ENCODE results near the gene SH3BP5L.
A peak's percentile ranks its signal among the peaks of the same experiment; 100 is the strongest.

SH3BP5L gene

DNA sequence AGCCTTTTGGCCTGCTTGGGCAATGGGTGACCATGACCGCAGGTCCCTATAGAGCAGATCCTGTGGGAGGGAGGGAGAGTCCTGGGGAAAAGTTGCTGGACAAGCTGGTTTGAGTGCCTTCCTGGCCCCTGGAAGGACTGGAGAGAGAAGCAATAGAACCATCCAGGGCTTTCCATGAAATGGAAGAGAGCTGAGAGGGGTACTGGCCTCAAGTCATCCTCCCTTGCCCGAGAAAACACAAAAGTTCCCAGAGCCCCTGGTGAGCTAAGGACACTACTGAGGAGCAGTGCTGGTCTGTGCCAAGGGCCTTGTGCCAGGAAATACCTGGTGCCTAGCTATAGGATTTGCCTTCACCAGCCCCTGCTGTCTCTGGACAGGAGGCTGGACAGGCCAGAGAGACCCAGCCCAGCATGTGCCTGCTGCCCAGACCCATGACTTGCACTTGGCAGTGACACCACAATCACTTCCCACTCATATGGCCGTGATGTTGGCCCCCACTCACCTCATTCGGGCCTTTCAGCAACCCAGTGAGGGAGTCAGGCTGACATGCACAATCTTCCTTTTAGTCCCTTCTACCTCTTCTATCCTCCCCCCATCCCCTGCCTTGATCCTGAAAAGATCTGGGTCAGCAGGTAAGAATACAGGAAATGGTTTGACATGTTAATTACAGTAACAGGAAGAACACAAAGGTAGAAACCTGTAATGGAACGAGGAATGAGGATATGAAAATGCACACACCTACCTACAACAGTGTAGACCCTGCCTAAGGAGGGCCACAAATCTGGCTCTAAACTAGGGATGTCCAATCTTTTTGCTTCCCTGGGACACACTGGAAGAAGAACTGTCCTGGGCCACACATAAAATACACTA is 7.0 kb downstream of the SH3BP5L start:
- peak overlapping the region in 7 of 11 experiments; percentile 11 to 90 (median 82); a peak in 14 of 22 replicates for H3K4me2 ChIP-seq
- H4K20me1 ChIP-seq: peaks cover 0 to 79% (median 33%) of the 10 kb centered on the region in 11 experiments; a peak in 15 of 22 replicates
- H3K36me3 ChIP-seq: peaks cover 80 to 99% (median 90%) of the 10 kb centered on the region in 11 experiments
- no peak for TF ChIP-seq Cebpa-rat (IDR thresholded peaks at IDR 0.05)
- peak overlapping the region in 4 of 11 experiments; percentile 19 to 78 (median 48); a peak in 4 of 22 replicates for H3K9ac ChIP-seq
- H3K27ac ChIP-seq: peak overlapping the region in 9 of 11 experiments; percentile 18 to 94 (median 84); a peak in 16 of 22 replicates
- H3K4me1 ChIP-seq: peaks cover 61 to 97% (median 84%) of the 10 kb centered on the region in 10 experiments
- H3K27me3 ChIP-seq: no peaks in the 10 kb centered on the region
- no peak overlapping the region for H3K4me3 ChIP-seq
- H3K9me3 ChIP-seq (replicated peaks in 1 of 11): peaks cover 0 to 8% (median 0%) of the 10 kb centered on the region in 11 experiments; a peak in 1 of 22 replicates

DNA sequence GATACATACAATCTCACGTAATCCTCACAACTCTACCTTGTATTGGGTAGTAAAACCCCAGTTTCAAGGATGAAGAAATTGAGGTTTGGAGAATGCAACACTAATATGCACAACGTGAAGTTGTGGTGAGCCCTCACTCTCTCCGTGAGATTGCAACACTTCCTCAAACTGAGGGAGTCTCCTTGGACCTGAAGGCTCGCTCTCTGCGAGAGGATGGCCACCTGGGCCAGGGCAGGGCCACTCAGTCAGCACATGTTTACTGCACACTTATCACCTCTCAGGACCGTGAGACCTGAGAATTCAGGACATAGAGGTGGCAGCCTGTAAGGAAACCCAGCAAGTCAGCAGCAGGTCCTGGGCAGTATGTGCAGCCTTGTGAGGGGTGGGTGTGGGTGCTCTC is 8.7 kb downstream of the SH3BP5L start:
- Histone ChIP-seq H3K4me3 (peak overlapping the region in 2 of 10 experiments; percentile 17 to 45; a peak in 2 of 20 replicates), H3K9me3 (replicated peaks in 1 of 11) (peaks cover 0 to 8% (median 0%) of the 10 kb centered on the region in 11 experiments; a peak in 1 of 22 replicates), H3K4me1 (peaks cover 51 to 97% (median 81%) of the 10 kb centered on the region in 10 experiments), H3K9ac (peak overlapping the region in 10 of 11 experiments; percentile 21 to 78 (median 68); a peak in 15 of 22 replicates), H4K20me1 (peaks cover 0 to 63% (median 16%) of the 10 kb centered on the region in 11 experiments; a peak in 14 of 22 replicates), H3K36me3 (peaks cover 84 to 99% (median 91%) of the 10 kb centered on the region in 11 experiments), H3K27me3 (no peaks in the 10 kb centered on the region), H3K4me2 (peak overlapping the region in 10 of 11 experiments; percentile 51 to 90 (median 82); a peak in 20 of 22 replicates), H3K27ac (peak overlapping the region in 10 of 11 experiments; percentile 11 to 94 (median 82); a peak in 19 of 22 replicates)
- peak in 10 of 11 experiments; percentile 20 to 95 (median 90); a peak in 18 of 22 replicates for TF ChIP-seq Cebpa-rat (IDR thresholded peaks at IDR 0.05)

DNA sequence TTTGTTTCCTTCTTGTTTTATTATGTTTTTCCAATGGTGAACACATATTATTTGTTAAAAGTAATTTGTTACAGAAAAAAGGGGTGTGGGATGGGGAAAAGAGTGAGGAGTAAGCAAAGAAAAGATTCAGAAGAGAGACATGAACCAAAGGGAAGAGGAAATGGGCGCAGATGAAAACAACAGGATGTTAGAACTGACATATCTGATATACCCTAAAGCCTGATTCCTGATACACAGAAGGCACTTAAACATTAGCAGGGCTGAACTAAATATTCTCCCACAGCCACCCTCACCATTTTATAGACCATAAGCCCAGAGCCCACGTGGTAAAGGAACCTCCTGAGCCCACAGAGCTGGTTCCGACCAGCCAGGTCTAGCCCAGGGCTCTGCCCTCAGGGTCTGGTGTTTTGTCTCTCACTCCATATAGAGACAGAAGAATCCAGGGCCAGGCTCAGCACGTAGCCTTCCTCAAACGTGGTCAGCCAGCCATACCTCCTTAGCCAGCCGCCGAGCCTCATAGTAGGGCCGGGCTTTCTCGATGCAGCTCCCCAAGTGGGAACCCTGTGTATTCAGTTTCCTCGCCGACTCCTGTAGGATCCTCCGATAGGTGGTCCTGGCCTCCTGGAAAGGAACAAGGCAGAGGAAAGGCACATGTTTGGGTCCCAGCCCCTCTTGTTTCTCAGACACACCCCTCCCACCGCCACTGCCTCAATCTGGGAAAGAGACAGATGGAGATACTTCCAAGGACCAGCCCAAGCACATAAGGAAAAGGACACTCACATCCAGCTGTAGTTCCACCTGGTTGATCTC is 9.5 kb downstream of the SH3BP5L start:
- no peak for TF ChIP-seq Cebpa-rat (IDR thresholded peaks at IDR 0.05)
- Histone ChIP-seq H3K9ac (peak overlapping the region in 10 of 11 experiments; percentile 21 to 78 (median 68); a peak in 18 of 22 replicates), H3K9me3 (replicated peaks in 1 of 11) (peaks cover 0 to 8% (median 0%) of the 10 kb centered on the region in 11 experiments; a peak in 1 of 22 replicates), H4K20me1 (peaks cover 0 to 55% (median 9%) of the 10 kb centered on the region in 11 experiments; a peak in 13 of 22 replicates), H3K4me1 (peaks cover 51 to 97% (median 81%) of the 10 kb centered on the region in 10 experiments), H3K4me2 (peak overlapping the region in 10 of 11 experiments; percentile 51 to 90 (median 82); a peak in 19 of 22 replicates), H3K27me3 (no peaks in the 10 kb centered on the region), H3K27ac (peak overlapping the region in 10 of 11 experiments; percentile 50 to 94 (median 82); a peak in 21 of 22 replicates), H3K4me3 (peak overlapping the region in 2 of 10 experiments; percentile 17 to 45; a peak in 4 of 20 replicates), H3K36me3 (peaks cover 84 to 99% (median 91%) of the 10 kb centered on the region in 11 experiments)

DNA sequence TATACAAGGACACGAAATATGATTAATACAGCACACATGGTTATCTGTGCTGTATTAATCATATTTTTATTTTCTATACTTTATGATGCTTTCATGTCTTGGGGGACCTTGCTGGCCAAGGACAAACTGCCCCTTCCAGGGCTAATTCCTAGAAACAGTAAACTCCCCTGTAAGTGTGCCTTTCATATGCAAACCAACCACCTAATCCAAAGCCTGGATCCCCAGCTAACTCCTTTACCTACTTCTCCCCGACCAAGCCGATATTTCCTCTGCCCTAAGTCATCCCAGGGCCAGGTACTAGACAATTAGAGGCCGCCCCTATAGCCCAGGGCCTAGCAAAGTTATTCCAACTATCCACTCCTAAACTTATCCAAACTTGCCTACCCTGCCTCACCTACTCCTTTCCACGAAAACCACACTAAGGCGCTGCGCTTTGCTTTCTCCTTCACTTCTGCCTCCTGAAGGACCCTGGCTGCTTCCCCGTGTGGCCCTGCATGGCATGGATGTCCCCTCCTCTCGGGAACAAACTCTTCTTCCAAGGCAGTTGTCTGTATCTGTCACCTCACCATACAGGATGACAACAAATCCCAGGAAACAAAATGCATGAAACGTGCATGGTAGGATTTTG is 10.2 kb downstream of the SH3BP5L start:
- peaks cover 0 to 8% (median 0%) of the 10 kb centered on the region in 11 experiments; a peak in 1 of 22 replicates for H3K9me3 ChIP-seq (replicated peaks in 1 of 11)
- peaks cover 0 to 55% (median 2%) of the 10 kb centered on the region in 11 experiments; a peak in 10 of 22 replicates for H4K20me1 ChIP-seq
- H3K9ac ChIP-seq: peak overlapping the region in 6 of 11 experiments; percentile 5 to 78 (median 69); a peak in 5 of 22 replicates
- peak overlapping the region in 6 of 11 experiments; percentile 10 to 90 (median 84); a peak in 10 of 22 replicates for H3K4me2 ChIP-seq
- H3K36me3 ChIP-seq: peaks cover 79 to 94% (median 86%) of the 10 kb centered on the region in 11 experiments
- H3K4me1 ChIP-seq: peaks cover 51 to 97% (median 81%) of the 10 kb centered on the region in 10 experiments
- no peak overlapping the region for H3K4me3 ChIP-seq
- H3K27ac ChIP-seq: peak overlapping the region in 9 of 11 experiments; percentile 27 to 94 (median 84); a peak in 15 of 22 replicates
- TF ChIP-seq Cebpa-rat (IDR thresholded peaks at IDR 0.05): no peak
- no peaks in the 10 kb centered on the region for H3K27me3 ChIP-seq

DNA sequence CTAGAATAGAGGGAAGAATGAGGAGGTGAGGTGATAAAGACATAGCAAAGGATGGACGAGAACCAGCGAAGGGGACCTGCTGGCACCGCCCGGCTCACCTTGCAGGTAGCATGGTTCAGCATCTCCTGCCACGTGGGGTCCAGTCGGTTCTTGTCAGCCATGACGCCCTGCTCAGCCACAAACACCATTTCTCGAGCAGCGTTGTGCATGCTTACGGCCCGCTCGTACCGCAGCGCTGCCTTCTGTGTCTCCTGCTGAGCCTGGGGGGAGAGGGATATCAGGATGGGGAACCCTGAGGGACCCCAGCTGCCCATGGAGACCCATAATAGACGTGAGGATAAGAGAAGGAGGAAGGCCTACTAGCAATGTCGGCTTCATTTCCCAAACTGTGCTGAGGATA is 11.4 kb downstream of the SH3BP5L start:
- no peak overlapping the region for H3K4me3 ChIP-seq
- no peak overlapping the region for H3K9ac ChIP-seq
- H4K20me1 ChIP-seq: peaks cover 0 to 43% (median 0%) of the 10 kb centered on the region in 11 experiments; a peak in 9 of 22 replicates
- H3K9me3 ChIP-seq (replicated peaks in 1 of 11): peaks cover 0 to 8% (median 0%) of the 10 kb centered on the region in 11 experiments; a peak in 1 of 22 replicates
- H3K27ac ChIP-seq: peak overlapping the region in 6 of 11 experiments; percentile 29 to 94 (median 87); a peak in 7 of 22 replicates
- H3K36me3 ChIP-seq: peaks cover 71 to 82% (median 75%) of the 10 kb centered on the region in 11 experiments
- H3K4me1 ChIP-seq: peaks cover 51 to 97% (median 85%) of the 10 kb centered on the region in 10 experiments
- no peak for TF ChIP-seq Cebpa-rat (IDR thresholded peaks at IDR 0.05)
- no peaks in the 10 kb centered on the region for H3K27me3 ChIP-seq
- peak overlapping the region in 1 of 11 experiments; percentile 86; a peak in 3 of 22 replicates for H3K4me2 ChIP-seq

DNA sequence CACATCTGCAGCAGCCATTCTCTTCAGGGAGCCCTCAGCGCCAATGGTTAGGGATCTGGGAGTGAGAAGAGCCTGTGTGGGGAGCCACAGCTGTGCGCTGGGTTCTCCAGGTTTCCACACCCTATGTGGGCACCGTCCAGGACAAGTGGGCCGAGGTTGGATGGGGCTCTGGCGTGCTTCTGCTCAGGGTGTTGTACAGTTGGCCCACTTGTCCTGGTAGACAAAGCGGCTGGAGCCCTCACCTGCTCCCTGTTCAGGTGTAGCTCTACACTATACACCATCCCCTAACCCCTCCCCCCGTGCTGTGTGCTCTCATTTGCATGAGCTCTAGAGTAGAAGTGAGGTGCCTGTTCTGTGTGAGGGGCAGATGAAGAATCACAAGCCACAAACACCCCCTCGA is 12.2 kb downstream of the SH3BP5L start:
- H3K4me1 ChIP-seq: peaks cover 54 to 95% (median 80%) of the 10 kb centered on the region in 10 experiments
- H3K9ac ChIP-seq: no peak overlapping the region
- no peak for TF ChIP-seq Cebpa-rat (IDR thresholded peaks at IDR 0.05)
- H4K20me1 ChIP-seq: peaks cover 0 to 35% (median 0%) of the 10 kb centered on the region in 11 experiments; a peak in 8 of 22 replicates
- H3K27ac ChIP-seq: peak overlapping the region in 6 of 11 experiments; percentile 71 to 94 (median 83); a peak in 8 of 22 replicates
- no peaks in the 10 kb centered on the region for H3K27me3 ChIP-seq
- H3K4me3 ChIP-seq: no peak overlapping the region
- H3K36me3 ChIP-seq: peaks cover 63 to 75% (median 68%) of the 10 kb centered on the region in 11 experiments
- H3K4me2 ChIP-seq: peak overlapping the region in 1 of 11 experiments; percentile 90; a peak in 1 of 22 replicates
- peaks cover 0 to 8% (median 0%) of the 10 kb centered on the region in 11 experiments; a peak in 1 of 22 replicates for H3K9me3 ChIP-seq (replicated peaks in 1 of 11)

DNA sequence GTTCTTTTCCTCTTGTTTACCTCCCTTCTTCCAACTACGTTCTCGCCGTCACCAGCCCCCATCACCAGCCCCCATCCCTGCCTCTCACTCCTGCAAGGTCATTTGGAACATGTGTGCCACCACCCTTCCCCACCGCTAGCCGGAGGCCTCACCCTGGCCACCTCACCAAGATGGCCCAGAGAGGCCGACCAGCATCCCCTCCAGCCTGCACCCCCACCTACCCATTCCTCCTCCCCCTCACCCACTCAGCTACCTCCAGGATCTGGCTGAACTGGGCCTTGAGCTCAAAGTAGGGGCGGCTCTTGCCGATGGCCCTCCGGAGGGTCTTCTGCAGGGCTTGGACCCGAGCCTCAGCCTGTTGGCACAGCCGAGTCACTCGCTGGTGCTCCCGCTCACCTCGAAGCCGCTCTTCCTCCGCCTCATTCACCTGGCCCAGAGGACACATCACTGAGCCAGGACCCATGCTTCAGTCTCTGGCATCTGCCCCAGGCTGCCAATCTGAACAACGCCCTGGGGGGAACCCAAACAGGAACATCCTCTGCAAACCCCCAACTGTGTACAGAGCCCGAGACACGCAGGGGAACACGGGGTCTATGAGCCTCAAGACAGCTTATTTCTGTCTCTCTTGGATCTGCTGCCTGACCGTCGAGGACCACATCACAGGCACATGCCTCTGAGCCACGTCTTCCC is 12.8 kb downstream of the SH3BP5L start:
- peak overlapping the region in 7 of 11 experiments; percentile 66 to 94 (median 76); a peak in 13 of 22 replicates for H3K27ac ChIP-seq
- H3K9ac ChIP-seq: peak overlapping the region in 2 of 11 experiments; percentile 48 to 59; a peak in 1 of 22 replicates
- H3K4me3 ChIP-seq: no peak overlapping the region
- H3K4me1 ChIP-seq: peaks cover 61 to 95% (median 83%) of the 10 kb centered on the region in 10 experiments
- TF ChIP-seq Cebpa-rat (IDR thresholded peaks at IDR 0.05): no peak
- peaks cover 56 to 71% (median 66%) of the 10 kb centered on the region in 11 experiments for H3K36me3 ChIP-seq
- peaks cover 0 to 28% (median 0%) of the 10 kb centered on the region in 11 experiments; a peak in 6 of 22 replicates for H4K20me1 ChIP-seq
- H3K27me3 ChIP-seq: no peaks in the 10 kb centered on the region
- H3K4me2 ChIP-seq: peak overlapping the region in 10 of 11 experiments; percentile 19 to 96 (median 86); a peak in 11 of 22 replicates
- H3K9me3 ChIP-seq (replicated peaks in 1 of 11): peaks cover 0 to 8% (median 0%) of the 10 kb centered on the region in 11 experiments; a peak in 1 of 22 replicates

Measured in BLaER1 treated with 17β-estradiol and CSF1 and Interleukin-3, amounts not matched to agents 10 nM and 100 nM (cell line).